ENCODE measurements around the gene NDUFA8.

- TF ChIP-seq CTCF (conservative IDR thresholded peaks at IDR 0.05; ENCODE audit: low read depth, low read length) = peak; percentile 62
- TF ChIP-seq EZH2 (IDR thresholded peaks at IDR 0.05; ENCODE audit: borderline replicate concordance, low read depth, low read length, poor library complexity, severe bottlenecking) = no peak
Observed at GRCh38 chr9:122158202-122158601, 1.4 kb downstream of the NDUFA8 start.
